ENCODE data around the gene MIOX.

The MIOX gene

DNA sequence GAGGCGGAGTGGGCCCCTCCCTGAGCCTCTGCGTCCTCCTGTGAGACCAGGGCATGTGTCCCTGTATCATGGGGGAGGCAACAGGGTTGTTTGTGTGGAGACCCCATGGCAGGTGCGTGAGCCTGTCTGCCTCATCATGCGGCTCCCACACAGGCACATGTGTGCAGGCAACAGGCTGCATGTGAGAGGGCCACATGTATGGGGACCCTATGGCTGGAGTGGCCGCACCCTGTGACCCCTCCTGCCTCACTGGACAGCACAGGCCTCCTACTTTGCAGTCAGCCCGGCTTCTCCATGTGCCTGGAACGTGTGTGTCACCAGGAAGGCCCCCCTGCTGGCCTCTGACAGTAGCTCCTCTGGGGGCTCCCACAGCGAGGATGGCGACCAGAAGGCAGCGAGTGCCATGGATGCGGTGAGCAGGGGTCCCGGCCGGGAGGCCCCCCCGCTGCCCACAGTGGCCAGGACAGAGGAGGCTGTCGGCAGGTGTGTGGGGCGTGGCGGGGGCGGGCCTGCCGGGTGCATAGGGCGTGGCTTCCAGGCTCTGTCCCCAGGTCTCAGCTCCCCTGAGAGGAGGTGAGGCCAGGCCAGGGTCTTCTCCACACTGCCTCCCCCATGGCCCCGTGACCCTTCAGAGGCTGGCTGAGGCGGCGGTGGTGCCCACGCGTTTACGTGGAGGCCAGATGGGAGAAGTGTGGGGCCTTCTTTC, 46.0 kb upstream of the MIOX start:
- no peak for DNase-seq
- TF ChIP-seq, protein P1, sequence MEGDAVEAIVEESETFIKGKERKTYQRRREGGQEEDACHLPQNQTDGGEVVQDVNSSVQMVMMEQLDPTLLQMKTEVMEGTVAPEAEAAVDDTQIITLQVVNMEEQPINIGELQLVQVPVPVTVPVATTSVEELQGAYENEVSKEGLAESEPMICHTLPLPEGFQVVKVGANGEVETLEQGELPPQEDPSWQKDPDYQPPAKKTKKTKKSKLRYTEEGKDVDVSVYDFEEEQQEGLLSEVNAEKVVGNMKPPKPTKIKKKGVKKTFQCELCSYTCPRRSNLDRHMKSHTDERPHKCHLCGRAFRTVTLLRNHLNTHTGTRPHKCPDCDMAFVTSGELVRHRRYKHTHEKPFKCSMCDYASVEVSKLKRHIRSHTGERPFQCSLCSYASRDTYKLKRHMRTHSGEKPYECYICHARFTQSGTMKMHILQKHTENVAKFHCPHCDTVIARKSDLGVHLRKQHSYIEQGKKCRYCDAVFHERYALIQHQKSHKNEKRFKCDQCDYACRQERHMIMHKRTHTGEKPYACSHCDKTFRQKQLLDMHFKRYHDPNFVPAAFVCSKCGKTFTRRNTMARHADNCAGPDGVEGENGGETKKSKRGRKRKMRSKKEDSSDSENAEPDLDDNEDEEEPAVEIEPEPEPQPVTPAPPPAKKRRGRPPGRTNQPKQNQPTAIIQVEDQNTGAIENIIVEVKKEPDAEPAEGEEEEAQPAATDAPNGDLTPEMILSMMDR (IDR thresholded peaks at IDR 0.05; ENCODE audit: low read depth, low read length): no peak
- H3K36me3 ChIP-seq: peaks cover 59% of the 10 kb centered on the region
- no peaks in the 10 kb centered on the region for H3K9me3 ChIP-seq (ENCODE audit: severe bottlenecking)
- H3K27me3 ChIP-seq (ENCODE audit: insufficient read depth, low read depth, severe bottlenecking): no peaks in the 10 kb centered on the region
- H3K27ac ChIP-seq: no peak overlapping the region
- no peak overlapping the region for H3K4me3 ChIP-seq (ENCODE audit: low read depth, low read length)

GRCh38 chr22:50441428-50441993, 45.1 kb upstream of the MIOX start:
- Histone ChIP-seq H3K27ac (no peak overlapping the region), H3K9me3 (ENCODE audit: severe bottlenecking) (no peaks in the 10 kb centered on the region), H3K4me3 (ENCODE audit: low read depth, low read length) (no peak overlapping the region), H3K36me3 (peaks cover 65% of the 10 kb centered on the region), H3K27me3 (ENCODE audit: insufficient read depth, low read depth, severe bottlenecking) (no peaks in the 10 kb centered on the region)
- no peak for DNase-seq
- TF ChIP-seq, protein P1 (IDR thresholded peaks at IDR 0.05; ENCODE audit: low read depth, low read length): no peak

- Histone ChIP-seq H3K27me3 (ENCODE audit: insufficient read depth, low read depth, severe bottlenecking) (no peaks in the 10 kb centered on the region), H3K9me3 (ENCODE audit: severe bottlenecking) (no peaks in the 10 kb centered on the region), H3K27ac (peak overlapping the region; percentile 12; the same call in 1 of the 2 replicates), H3K36me3 (peaks cover 77% of the 10 kb centered on the region), H3K4me3 (ENCODE audit: low read depth, low read length) (no peak overlapping the region)
- TF ChIP-seq, protein P1 (IDR thresholded peaks at IDR 0.05; ENCODE audit: low read depth, low read length): no peak
- DNase-seq: no peak
Observed at GRCh38 chr22:50443197-50443596, 43.5 kb upstream of the MIOX start.

GRCh38 chr22:50443801-50444625, 42.6 kb upstream of the MIOX start:
- Histone ChIP-seq H3K27ac (no peak overlapping the region), H3K4me3 (ENCODE audit: low read depth, low read length) (no peak overlapping the region), H3K36me3 (peaks cover 75% of the 10 kb centered on the region), H3K9me3 (ENCODE audit: severe bottlenecking) (no peaks in the 10 kb centered on the region), H3K27me3 (ENCODE audit: insufficient read depth, low read depth, severe bottlenecking) (no peaks in the 10 kb centered on the region)
- TF ChIP-seq, protein P1 (IDR thresholded peaks at IDR 0.05; ENCODE audit: low read depth, low read length): no peak
- no peak for DNase-seq

- Histone ChIP-seq H3K27me3 (ENCODE audit: insufficient read depth, low read depth, severe bottlenecking) (no peaks in the 10 kb centered on the region), H3K27ac (no peak overlapping the region; the same call in 1 of the 2 replicates), H3K36me3 (peaks cover 74% of the 10 kb centered on the region), H3K4me3 (ENCODE audit: low read depth, low read length) (no peak overlapping the region), H3K9me3 (ENCODE audit: severe bottlenecking) (no peaks in the 10 kb centered on the region)
- TF ChIP-seq, protein P1 (IDR thresholded peaks at IDR 0.05; ENCODE audit: low read depth, low read length): no peak
- DNase-seq: no peak
Observed at GRCh38 chr22:50444663-50445062, 42.0 kb upstream of the MIOX start.
